Measurements from ENCODE around the gene NAT10. TPM values are rescaled to one million over a fixed set of nuclear protein-coding genes. Genes with fewer than 3 reads are reported as not detected.

NAT10 gene
- total RNA-seq, 1 experiment from 2014 or later = 34.3 TPM

DNA sequence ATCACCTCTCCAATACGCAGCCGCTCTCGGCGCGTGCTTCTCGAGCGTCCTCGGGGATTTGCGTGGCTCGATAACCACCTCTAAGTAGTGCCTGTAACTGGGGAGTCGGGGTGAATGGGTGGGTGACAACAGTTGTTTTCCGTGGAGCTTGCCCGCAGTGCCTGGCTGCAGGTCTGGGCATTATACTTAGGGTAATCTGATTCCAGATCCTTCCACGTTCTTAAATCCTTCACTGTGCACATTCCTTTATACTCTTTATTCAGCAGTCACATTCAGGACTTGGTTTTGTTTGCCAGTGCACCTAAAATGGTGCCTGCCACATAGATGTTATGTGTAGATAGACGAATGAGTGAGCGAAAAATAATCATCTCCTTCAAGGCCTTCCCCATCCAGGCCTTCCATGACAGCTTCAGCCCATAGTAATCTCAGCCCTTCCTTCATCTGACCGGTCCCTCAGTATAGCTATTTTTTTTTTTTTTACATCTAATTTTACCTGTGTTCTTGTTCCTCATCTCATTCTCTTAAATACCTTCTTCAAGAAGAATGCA is 602 bp downstream of the NAT10 start:
- DNase-seq (ENCODE audit: low spot score) = no peak

DNA sequence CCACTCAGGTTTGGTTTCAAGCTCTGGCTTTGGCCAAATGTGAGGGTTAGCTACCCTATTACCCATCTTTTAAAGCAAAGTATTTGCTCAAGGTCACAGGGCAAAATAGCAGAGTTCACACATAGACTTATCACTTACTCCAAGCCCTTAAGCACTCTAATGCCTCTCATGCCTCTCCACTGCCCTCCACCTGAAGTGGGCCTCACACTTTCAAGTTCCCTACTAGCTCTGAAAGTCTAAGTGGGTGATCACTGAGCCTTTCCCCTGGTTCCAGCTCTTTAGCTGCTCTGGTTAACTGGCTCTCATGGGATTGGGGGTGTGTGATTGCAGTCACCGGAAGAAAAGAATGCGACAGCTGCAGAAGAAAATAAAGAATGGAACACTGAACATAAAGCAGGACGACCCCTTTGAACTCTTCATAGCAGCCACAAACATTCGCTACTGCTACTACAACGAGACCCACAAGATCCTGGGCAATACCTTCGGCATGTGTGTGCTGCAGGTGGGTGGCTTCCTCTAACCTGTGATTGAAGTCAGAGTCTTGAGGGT is 6.4 kb downstream of the NAT10 start:
- no peak for DNase-seq (ENCODE audit: low spot score)

DNA sequence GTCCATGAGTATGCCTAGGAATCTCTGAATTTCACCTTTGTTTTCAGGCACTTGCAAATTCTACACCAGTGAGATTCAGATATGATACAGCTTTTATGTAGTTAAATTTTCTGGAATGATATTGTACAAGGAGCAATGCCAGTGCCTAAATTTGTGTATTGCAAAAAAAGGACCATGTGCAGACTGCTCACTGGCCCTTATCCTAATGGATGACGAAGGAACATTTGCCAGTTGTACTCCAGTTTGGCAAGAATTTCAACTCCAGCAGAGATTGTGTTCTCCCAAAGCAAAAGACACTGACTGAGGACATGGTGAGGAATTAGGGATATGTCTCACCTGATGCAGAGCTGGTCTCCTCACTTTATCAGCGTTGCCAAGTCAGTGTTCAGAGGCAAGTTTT is 8.6 kb downstream of the NAT10 start:
- DNase-seq (ENCODE audit: low spot score) = no peak

DNA sequence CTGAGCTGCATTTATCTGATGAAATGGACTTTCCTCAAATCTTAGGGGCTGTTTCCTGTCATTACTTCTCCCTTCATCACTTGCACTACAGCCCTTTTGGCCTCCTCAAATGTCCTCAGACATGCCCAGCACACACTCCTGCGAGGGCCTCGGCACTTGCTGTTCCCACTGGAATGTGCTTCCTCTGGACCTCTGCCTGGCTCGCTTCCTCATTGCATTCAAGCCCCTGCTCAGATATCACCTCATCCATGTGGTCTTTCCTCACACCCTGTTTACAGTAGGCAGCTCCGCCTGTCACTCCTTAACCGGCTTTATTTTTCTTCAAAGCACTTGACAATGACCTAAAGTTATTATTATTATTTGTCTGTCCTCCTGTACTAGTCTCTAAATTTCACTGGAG is 9.0 kb downstream of the NAT10 start:
- no peak for DNase-seq (ENCODE audit: low spot score)

DNA sequence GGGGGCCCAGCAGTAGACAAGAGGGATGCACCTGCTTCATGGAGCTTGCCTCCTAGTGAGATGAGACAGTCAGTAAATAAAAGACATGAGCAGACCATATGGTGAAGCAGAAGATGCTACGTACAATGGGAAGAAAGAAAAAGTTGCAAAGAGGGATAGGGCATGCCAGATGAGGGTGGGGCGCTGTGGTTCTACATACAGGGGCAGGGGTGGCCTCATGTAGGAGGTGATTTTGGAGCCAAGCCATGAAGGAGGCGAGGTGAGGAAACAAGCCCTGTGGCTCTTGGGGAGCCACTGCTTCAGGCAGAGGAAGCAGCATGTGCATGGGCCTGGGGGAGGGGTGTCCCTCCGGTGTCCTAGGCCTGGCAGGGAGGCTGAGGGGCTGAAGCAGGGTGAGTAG is 15.2 kb downstream of the NAT10 start:
- DNase-seq (ENCODE audit: low spot score) = no peak

DNA sequence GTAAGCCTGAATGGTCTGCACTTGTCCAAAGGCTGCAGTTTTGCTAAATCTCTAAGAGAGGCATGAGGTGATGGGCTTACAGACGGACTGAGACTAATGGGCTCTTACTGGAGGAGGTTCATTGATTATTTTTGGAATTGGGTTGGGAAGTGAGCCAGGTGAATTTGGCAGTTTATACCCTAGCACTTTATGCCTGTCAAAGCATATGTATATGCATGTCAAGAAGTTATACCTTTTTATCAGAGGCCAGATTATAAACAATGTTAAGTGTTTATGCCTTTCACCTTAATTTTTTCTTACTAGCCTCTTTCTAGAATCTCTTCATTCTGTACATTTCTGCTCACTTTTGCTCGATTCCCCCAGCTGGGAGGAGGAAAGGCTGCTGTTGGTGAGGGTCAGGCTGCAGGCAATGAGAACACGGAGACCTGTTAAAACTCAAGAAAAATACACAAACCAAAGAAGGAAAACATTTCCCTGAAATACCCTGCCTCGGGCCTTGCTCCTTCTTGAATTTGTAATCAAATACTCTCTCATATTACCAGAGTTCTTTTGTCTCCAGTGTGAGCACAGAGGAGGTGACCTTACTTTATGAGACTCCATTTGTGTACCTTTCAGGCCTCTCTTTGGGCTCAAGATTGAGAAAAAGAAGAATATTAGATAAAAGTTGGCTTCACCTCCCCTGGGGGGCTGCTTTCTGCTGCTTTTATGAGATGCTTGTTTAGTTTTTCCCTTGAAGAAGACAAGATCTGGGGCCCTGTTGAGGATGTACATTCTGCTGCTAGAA is 19.6 kb downstream of the NAT10 start:
- DNase-seq (ENCODE audit: low spot score) = no peak

DNA sequence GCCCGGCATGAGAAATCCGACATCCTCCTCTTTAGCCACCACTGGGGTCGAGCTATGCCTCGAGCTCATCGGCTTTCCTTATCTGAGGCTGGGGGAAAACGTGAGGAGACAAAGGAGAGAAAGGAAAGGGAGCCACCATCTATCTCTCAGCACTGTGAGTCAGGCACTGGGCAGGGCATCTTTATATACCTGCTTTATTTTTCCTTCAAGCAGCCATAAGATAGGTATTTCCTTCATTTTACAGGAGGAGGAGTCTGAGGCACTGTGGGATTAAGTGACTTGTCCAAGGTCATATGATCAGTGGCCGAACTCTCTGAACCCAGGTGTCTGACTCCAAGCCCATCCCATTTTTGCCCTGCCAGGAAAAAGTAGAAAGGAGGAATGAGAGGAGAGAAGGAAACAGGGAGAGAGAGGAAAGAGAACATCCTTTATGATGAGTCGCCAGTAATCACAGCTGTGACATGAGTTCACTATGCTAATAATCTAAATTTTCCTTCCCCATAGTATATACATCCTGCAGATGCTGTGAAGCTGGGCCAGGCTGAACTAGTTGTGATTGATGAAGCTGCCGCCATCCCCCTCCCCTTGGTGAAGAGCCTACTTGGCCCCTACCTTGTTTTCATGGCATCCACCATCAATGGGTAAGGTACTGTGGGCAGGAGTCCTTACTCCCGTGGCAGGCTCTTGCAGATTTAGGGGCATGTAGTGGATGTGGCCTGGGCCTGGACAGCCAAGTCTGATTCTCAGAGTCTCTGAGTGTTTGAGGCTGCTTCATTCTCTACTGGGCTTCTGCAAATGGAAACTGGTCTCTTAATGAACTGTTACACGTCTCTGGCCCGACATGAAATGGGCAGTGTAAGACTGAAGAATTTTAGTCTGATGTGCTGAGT is 21.8 kb downstream of the NAT10 start:
- peak; percentile 21 for DNase-seq (ENCODE audit: low spot score)

DNA sequence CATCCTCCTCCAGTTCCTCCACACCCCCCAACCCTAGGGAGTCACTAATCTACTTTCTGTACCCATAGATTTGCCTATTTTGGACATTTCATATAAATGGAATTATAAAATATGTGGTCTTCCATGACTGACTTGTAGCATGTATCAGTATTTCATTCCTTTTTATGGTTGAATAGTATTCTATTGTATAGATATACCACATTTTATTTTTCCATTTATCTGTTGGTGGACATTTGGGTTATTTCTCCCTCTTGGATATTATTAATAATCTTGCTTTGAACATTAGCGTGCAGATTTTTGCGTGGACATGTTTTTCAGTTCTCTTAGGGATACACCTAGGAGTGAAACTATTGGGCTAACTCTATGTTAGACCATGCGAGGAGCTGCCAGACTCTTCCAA is 23.4 kb downstream of the NAT10 start:
- DNase-seq (ENCODE audit: low spot score) = no peak

DNA sequence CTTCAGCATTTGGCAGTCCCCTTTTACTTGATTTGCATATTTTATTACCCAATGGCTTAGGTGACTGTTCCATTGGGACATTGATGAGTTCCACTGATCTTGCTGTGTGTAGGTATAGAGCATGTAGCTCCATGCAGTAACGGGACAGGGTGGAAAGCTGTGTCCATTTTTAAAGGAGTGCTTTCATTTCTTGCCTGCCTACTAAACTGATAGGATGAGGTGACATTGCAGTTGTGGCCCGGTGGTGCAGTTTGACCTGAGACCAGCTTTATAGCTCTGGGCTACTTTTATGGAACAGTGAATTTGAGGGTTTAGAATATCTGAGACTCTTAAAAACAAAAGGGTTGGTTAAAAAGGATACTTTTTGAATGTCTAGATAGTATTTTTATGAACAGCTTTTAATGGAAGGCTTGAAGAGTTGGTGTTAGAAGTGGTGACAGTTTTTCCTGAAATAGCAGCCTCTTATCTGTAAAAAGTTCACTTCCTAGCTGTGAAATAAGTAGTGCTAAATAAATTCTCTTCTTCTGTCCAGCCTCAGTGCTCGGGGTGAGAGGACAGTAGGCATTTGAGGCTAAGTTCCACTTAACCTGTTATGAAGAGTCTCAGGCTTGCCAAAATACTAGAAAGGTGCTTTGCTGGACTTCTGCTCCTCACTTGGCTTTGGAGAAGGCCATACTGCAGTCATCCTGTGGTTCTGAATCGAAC is 27.0 kb downstream of the NAT10 start:
- DNase-seq (ENCODE audit: low spot score) = no peak

DNA sequence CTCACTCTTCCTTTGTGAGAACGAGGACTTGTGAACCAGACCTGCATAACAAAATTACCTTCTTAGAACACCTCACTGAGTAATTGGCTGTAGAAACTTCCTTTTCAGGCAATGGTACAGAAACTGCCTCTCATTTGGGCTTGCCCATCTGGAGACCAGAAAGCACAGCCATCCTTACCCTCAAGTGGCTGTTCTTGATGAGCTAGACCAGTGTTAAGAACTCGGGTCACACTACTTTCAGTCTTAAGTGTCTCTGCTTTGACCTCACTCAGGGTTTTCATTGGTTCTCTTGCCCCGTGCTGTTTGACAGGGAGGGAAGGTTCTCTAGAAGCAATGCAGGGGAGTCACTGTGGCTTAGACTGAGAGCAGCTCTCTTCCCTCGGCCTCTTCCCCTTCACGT is 29.3 kb downstream of the NAT10 start:
- DNase-seq (ENCODE audit: low spot score) = no peak

DNA sequence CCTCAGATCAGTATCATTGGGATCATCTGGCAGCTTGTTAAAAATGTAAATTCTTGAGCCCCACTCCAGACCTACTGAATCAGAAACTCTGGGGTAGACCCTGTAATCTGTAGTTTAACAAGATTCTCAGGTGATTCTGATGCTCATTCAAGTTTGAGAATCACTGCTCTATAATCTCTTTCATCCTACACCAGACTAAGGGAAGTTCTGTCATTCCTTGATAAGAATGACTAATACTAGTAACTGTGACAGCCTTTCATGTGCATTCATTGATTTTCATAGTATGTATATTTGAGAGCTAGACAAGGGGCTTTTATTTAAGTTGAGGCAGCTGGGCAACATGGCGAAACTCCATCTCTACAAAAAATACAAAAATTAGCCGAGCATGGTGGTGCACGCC is 30.0 kb downstream of the NAT10 start:
- no peak for DNase-seq (ENCODE audit: low spot score)

DNA sequence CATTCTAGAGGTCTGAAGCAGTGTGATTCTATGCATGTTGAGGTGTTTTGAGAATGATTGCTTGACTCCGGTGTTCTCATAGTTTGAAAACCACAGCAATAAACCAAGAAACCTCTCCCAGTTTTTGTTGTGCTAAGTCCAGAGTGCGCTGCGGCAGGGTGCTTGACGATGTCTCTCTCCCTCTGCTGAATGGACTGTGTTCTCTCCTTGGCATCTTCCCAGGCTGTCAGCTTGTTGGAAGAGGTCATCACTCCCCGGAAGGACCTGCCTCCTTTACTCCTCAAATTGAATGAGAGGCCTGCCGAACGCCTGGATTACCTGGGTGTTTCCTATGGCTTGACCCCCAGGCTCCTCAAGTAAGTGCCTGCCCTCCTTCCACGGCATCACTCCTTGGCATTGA is 31.0 kb downstream of the NAT10 start:
- no peak for DNase-seq (ENCODE audit: low spot score)

DNA sequence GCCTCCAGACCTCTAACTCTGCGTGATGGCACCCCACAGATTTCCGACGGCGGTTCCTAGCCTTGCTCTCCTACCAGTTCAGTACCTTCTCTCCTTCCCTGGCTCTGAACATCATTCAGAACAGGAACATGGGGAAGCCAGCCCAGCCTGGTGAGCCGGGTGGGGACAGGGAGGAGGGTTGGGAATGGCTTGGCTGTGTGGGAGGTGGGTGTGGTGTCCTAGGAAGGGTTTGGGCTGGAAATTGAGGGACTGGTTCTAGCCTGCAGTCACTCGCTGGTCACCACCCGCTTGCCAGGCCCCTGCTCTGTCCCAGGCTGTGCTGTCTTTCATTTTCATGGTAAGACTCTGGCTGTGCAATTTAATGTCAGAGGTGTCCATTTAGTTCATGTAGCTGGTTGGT is 33.9 kb downstream of the NAT10 start:
- DNase-seq (ENCODE audit: low spot score) = no peak

DNA sequence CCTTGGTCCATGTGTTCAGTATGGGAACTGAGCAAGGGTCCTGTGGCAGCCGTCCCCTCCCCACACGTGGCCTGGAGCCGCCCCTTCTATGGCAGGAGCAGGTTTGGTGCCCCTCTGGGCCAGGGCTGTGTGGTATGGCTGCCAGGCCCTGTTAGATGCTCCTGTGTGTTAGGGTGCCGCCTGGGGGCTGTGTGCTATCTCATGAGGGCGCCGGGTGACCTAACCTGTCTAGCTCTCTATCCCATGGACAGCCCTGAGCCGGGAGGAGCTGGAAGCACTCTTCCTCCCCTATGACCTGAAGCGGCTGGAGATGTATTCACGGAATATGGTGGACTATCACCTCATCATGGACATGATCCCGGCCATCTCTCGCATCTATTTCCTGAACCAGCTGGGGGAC is 34.7 kb downstream of the NAT10 start:
- DNase-seq (ENCODE audit: low spot score) = no peak

DNA sequence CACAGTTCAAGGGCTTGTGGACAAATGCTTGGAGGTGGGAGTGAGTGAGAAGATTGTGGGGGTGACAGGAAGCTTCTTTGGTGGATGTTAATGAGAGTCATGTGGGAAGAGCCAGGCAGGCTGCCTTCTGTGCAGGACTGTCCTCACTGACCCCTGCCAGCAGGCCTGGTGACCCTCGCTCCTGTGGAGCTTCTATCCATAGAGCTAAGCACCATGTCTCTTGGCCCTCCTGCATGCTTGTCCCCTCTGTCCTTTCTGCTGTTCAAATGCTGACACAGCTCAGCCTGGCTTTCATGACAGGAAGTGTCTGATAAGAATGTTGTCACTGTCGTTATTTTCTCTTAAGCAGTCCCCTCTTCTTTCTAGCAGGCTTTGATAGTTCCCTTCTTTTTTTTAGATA is 37.6 kb downstream of the NAT10 start:
- no peak for DNase-seq (ENCODE audit: low spot score)

DNA sequence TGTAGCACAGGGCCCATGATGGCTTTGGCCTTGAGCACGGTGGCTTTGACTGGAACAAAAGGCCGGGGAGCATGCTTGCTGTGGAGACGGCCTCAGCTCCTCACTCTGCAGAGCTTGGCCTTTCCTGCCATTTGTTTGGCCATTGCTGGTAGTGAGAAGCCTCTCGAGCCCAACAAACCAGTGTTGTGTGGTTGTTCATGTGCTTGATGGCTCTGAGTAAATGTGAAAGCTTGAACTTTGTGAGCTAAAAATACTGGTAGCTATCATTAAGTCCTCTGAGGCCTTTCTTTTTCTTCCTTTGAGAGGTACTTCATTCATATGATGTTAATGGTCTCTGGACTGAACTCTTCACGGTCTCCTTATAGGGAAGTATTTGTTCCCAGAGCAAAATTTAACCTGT is 39.6 kb downstream of the NAT10 start:
- DNase-seq (ENCODE audit: low spot score) = no peak

DNA sequence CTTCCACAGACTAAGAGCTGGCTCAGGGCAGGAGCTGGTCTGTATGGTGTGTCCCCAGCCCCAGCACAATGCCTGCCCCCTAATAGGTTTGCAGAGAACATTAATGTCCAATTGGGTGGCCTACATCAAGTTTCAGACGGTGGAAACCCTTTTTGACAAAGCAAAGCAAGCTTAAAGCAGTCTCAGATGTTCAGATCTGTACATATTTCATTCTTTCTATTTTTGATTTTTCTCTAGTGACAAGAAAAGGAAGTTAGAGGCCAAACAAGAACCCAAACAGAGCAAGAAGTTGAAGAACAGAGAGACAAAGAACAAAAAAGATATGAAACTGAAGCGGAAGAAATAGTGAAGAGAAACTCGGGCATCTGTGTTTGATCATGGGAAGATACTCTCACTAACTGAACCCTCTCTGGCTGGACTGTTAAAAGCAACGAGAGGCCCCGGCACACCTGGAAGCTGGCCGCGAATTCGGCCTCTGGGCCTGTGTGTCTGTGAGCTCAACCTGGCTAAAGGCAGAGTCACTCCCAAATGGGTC is 40.5 kb downstream of the NAT10 start:
- DNase-seq (ENCODE audit: low spot score) = no peak

DNA sequence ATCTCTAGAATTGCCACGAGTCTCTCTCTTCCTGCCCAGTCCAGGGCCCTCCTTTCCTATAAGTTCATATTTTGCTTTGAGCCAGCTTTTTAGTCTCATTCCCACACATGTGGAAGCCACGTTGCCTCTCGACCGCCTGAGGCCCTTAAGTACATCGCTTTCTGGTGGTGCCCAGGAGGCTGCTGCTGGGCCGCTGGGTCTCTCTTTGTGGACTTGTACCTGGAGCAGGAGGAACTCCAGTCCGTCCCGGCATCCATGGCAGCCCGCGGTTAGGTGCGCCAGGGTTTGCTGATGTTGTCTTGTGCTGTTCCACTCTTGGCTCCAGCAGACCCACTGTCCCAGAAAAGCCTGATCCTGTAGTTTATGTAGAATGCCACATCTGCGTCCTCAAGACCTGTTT is 41.0 kb downstream of the NAT10 start:
- DNase-seq (ENCODE audit: low spot score) = no peak

DNA sequence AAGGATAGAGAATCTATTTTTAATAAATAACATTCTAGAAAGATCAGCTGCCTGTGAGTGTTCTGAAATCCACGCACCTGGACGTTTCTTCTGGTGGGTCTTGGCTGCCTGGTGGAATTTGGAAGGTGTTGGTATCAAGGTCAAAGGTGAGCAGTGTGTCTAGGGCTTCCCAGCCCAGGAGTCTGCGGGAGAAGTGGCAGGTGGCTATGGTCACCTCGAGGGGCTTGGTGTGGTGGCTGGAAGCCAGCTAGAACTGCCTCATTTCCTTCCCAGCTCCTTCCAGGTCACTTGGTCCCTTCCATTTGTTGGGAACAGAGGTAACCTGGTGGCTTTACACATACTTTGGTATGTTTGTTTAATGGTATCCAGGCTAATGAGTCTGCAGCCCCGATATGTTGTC is 41.4 kb downstream of the NAT10 start:
- no peak for DNase-seq (ENCODE audit: low spot score)

DNA sequence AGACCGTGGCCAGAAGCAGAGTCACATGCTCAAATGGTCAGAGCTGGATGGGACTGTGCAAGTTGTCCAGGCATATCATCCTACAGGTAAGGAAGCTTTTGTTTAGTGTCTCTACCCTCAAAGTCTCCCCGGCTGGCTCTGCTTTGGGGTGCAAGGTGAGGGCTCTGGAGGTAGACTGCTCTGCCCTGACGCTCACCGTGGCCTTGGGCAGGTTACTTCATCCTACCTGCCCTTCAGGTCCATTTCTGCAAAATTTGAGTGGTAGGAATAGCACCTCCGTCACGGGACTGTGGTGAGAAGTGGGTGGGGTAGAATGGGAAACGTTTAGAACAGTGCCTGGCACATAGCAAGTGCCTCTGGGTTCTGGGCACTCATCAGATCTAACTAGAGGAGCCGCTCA is 42.2 kb downstream of the NAT10 start:
- no peak for DNase-seq (ENCODE audit: low spot score)

DNA sequence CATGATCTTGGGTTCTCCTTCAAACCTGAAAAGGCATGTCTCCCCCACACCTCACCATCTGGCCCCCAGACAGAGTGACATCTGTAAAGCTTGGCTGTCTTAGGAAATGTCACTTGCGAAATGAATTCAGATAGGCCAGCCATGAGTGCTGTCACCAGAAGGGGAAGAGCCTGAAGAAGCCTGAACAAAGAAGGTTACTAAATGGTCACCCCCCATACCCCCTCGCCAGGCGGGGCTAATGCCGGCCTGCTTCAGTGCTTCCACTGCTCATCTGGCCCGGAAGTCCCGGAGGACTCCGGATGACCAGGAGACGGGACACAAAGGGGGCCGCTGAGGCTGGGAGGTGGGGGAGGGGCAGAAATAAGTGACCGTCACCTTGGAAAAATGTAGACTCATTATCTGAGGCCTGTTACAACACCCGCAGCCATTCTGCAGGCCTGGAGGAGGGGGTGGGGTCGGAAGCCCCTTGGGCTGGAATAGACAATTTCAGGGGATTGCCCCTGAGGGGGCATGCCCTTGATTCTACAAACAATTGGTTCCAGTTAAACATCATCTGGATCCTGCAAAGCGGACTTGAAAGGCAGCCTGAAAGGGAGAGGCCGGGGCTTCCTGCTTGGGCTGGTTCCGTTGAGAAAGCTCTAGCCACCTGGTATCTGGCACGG is 43.2 kb downstream of the NAT10 start:
- DNase-seq (ENCODE audit: low spot score) = no peak

Data from A172 (cell line).